ENCODE measurements around the gene CERS3.
A peak's percentile ranks its signal among the peaks of the same experiment; 100 is the strongest.

The CERS3 gene

DNA sequence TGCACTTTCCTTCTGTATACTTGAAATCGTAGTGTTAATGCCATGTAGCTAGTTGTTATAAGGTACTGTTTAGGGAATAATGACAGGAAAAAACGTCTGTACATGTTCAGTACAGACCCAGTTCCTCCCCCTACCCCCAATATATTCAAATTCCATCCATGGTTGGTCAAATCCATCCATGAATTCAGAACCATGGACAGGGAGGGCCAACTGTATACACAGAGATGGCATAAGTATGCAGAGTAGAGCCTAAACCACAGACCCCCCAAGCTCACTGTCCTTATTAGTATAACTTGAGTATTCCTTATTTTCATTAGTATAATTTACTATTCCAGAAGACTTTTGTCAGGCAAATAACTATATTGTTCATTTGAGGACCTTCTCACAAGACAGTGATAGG, 135.7 kb downstream of the CERS3 start:
- no peaks in the 10 kb centered on the region for H3K36me3 Mint-ChIP-seq (ENCODE audit: low read depth)
- peaks cover 3% of the 10 kb centered on the region for H3K27me3 Mint-ChIP-seq (ENCODE audit: low read depth, poor library complexity)
- no peak overlapping the region for H3K27ac Mint-ChIP-seq
- no peak overlapping the region for H3K4me3 Mint-ChIP-seq
- no peak for DNase-seq
- TF ChIP-seq, protein P1, sequence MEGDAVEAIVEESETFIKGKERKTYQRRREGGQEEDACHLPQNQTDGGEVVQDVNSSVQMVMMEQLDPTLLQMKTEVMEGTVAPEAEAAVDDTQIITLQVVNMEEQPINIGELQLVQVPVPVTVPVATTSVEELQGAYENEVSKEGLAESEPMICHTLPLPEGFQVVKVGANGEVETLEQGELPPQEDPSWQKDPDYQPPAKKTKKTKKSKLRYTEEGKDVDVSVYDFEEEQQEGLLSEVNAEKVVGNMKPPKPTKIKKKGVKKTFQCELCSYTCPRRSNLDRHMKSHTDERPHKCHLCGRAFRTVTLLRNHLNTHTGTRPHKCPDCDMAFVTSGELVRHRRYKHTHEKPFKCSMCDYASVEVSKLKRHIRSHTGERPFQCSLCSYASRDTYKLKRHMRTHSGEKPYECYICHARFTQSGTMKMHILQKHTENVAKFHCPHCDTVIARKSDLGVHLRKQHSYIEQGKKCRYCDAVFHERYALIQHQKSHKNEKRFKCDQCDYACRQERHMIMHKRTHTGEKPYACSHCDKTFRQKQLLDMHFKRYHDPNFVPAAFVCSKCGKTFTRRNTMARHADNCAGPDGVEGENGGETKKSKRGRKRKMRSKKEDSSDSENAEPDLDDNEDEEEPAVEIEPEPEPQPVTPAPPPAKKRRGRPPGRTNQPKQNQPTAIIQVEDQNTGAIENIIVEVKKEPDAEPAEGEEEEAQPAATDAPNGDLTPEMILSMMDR (IDR thresholded peaks at IDR 0.05), result no peak
- peaks cover 20% of the 10 kb centered on the region for H3K9me3 Mint-ChIP-seq
- H3K4me1 Mint-ChIP-seq, result no peaks in the 10 kb centered on the region

DNA sequence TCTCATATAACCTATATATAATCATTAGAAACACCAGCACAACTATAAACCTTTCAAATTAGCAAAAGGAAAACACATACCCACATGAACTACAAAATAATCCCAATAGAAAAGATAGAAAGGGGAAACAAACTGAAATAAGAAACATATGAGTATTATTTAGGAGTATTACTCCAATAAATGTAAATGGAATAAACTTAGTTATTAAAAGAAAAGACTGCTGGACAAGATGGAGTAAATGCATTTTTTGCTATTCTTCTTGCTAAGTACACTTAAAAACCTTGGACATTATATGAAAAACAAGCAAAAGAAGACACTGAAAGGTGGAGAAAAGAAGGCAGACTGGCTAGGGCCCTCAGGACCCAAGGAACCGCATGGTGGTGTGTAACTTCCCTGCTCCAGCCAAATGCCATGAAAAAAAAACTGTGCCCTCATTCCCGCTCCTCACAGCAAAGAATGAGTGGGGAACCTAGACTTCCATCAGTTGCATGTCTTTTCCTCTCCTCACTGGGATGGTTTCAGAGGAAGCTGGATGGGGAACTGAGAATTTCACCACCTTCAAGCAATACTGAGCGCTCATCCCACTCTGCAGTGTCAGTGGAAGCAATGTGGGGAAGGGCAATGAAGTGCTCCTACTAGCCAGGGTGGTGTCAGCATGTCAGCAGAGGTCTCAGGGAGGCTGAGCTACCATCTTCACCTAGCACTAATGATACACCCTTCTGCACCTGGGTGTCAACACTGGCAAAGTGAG, 143.3 kb downstream of the CERS3 start:
- no peak overlapping the region for H3K27ac Mint-ChIP-seq
- H3K4me1 Mint-ChIP-seq, result no peaks in the 10 kb centered on the region
- peaks cover 76% of the 10 kb centered on the region for H3K9me3 Mint-ChIP-seq
- peaks cover 12% of the 10 kb centered on the region for H3K36me3 Mint-ChIP-seq (ENCODE audit: low read depth)
- peaks cover 8% of the 10 kb centered on the region for H3K27me3 Mint-ChIP-seq (ENCODE audit: low read depth, poor library complexity)
- TF ChIP-seq, protein P1 (IDR thresholded peaks at IDR 0.05), result no peak
- no peak for DNase-seq
- H3K4me3 Mint-ChIP-seq, result no peak overlapping the region

DNA sequence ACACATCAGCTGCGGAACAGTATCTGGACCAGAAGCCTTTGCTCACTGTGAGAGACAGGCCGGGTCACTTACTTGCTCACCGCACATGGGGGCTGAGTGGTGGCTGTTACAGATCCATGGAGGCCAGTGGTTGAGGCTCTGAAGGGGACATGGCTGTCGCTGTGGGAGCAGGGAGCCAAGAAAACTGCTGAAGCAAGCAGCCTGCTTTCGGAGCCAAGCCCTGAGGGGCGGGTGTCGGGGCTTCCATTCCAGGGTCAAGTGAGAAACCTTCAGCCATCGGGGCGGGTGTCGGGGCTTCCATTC, 144.7 kb downstream of the CERS3 start:
- Mint-ChIP-seq H3K4me1 (no peaks in the 10 kb centered on the region), H3K27me3 (ENCODE audit: low read depth, poor library complexity) (peaks cover 8% of the 10 kb centered on the region), H3K36me3 (ENCODE audit: low read depth) (peaks cover 17% of the 10 kb centered on the region), H3K4me3 (no peak overlapping the region), H3K9me3 (peaks cover 77% of the 10 kb centered on the region), H3K27ac (no peak overlapping the region)
- TF ChIP-seq, protein P1 (IDR thresholded peaks at IDR 0.05), result peak; percentile 1
- DNase-seq, result no peak

DNA sequence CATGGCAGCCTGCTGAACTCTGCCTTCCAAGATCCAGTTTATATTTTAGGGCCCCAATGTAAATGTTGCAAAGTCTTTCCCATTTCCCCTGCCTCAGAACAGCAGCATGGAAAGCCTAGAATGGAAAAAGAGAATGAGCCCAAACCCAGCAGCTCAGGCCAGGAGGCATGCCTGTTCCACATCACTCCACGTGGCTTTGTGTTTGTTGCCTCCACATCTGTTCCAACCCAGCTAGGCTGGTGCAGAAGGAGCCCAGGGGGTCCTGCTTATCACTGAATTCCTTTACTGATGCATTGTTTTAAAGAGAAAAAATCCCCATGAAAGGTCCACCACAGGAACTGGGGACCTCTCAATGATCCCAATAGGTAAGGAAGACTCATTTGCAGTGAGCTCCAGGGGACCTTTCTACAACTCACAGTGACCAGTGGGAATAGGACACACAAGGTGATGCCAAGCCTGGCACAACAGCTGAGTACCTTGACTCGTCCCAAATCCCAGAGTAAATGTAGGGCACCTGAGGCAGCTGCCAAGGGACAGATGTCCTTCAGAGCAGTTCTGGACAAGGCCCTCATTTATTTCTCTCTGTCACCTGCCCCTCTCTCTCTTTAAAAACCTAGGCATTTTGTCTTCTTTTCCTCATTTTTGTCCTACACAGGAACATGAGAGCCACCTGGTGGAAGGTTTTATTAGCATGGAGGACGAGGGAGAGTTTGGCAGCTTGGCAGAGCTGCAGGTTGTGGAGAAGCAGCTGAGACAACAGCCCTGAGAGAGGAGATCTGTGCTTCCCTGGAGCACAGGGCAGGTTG, 145.2 kb downstream of the CERS3 start:
- Mint-ChIP-seq H3K4me1 (no peaks in the 10 kb centered on the region), H3K27ac (no peak overlapping the region), H3K27me3 (ENCODE audit: low read depth, poor library complexity) (peaks cover 8% of the 10 kb centered on the region), H3K4me3 (no peak overlapping the region), H3K36me3 (ENCODE audit: low read depth) (peaks cover 17% of the 10 kb centered on the region), H3K9me3 (peaks cover 73% of the 10 kb centered on the region)
- TF ChIP-seq, protein P1 (IDR thresholded peaks at IDR 0.05), result peak; percentile 38
- DNase-seq, result no peak

DNA sequence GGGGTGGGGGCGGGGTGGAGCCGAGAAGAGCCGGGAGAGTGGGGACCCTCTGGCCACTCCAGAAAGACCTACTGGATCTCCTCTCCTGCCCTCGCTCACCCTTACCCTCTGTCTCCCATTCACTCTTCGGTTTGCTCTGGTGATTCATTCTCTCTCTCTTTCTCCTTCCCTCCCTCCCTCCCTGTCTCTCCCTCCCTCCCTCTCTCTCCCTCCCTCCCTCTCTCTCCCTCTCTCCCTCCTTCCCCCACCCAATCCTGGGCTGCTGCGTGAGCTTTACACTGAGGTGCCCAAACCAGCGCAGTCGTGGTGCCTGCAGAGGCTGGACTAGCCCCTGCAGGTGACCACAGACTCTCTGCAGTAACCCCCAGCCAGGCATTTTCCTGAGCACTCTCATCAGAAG, 154.8 kb downstream of the CERS3 start:
- H3K27ac Mint-ChIP-seq, result no peak overlapping the region
- H3K36me3 Mint-ChIP-seq (ENCODE audit: low read depth), result no peaks in the 10 kb centered on the region
- no peaks in the 10 kb centered on the region for H3K4me1 Mint-ChIP-seq
- peaks cover 31% of the 10 kb centered on the region for H3K9me3 Mint-ChIP-seq
- no peak for DNase-seq
- peak overlapping the region; percentile 67 for H3K4me3 Mint-ChIP-seq
- H3K27me3 Mint-ChIP-seq (ENCODE audit: low read depth, poor library complexity), result peaks cover 56% of the 10 kb centered on the region
- TF ChIP-seq, protein P1 (IDR thresholded peaks at IDR 0.05), result no peak
